Frontal cortex (tissue), 4 donors: ENCODE data around the gene SLC10A3. TPM values are rescaled to one million over a fixed set of nuclear protein-coding genes. Genes with fewer than 3 reads are reported as not detected.

Experiments used
- DNase-seq, 2 donors: peaks; one replicate each; pipeline ENCODE4 v3.0.0; 2012; ENCODE audit warnings: low spot score in 2 of 2
- FAIRE-seq: peaks from 2 replicates; lab custom pipeline; 2012; peaks lifted over from hg19 to GRCh38; lab: Jason Lieb, UNC
- small RNA-seq: library from RNA; depleted of rRNA; stranded (forward); fragments of <200 nt; gene quantifications from one replicate; pipeline ENCODE3, GENCODE V24; 2014
- total RNA-seq: library from RNA; depleted of rRNA; stranded (reverse); fragments of >200 nt; gene quantifications from one replicate; pipeline ENCODE4 v1.2.3, GENCODE V29; 2014
- donor health status: control.
- donor health status: control.
- donor health status: control.

The SLC10A3 gene
- total RNA-seq, 1 donor from 2014 or later, result 2.4 TPM

DNA sequence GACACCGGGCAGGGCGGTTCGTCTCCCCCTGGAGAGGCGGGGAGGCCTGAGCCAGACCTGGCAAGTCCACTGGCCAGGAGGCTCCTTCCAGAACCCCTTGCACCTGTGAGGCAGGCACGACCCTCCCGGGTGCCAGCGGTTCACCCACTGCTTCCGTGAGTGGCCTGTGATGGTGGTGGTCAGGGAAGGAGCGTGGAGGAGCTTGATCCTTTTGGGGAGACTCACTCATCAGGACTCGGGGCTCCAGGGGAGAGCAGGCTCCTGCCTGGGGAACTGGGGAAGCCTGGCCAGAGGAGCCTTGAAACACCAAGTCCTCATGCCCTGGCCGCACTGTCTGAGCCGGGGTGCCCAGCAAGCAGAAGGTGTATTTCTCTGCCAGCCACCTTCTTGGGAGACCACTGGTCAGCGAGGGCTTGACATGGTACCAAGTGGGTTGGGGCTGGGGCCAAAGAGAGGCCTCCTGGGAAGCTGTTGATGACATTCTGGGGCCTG lies 45.6 kb downstream of the SLC10A3 start:
- no peak for DNase-seq
- FAIRE-seq, result no peak

DNA sequence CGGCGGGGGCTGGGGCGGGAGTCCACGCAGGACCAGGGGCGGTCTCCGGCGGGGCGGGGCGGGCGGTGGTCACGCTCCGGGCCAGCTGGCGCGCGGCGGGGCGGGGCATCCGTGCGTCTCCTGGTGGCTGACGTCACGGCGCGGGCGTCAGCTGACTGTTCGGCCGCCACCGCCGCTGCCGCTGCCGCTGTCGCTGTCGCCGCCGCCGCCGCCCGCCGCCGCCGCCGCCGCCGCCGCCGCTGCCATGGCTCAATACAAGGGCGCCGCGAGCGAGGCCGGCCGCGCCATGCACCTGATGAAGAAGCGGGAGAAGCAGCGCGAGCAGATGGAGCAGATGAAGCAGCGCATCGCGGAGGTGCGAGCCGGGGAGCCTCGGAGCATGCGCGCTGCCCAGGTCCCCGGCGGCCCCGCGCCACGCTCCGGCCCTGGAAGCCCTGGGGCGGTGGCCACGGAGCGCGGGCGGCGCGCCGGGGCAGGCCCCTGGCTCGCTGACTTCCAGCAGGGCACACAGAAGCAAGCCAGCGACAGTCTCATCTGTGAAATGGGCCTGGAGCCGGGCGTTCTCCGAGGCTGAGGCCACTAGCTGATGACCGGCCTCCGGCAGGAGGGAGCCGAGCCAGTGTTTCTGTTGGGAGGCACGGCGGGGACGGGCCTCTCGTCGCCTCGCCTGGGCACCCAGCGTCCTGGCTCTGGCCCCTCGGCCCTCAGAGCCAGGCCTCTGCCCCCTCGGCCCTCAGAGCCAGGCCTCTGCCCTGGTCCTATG lies 46.3 kb downstream of the SLC10A3 start, which contains the start of gene FAM50A:
TSS of gene FAM50A (plus strand) at position 150 of the 763 bp plus-strand sequence. CDS start at position 245, 95 bp downstream.
- DNase-seq (peak; percentile 92 to 94), FAIRE-seq (no peak)

DNA sequence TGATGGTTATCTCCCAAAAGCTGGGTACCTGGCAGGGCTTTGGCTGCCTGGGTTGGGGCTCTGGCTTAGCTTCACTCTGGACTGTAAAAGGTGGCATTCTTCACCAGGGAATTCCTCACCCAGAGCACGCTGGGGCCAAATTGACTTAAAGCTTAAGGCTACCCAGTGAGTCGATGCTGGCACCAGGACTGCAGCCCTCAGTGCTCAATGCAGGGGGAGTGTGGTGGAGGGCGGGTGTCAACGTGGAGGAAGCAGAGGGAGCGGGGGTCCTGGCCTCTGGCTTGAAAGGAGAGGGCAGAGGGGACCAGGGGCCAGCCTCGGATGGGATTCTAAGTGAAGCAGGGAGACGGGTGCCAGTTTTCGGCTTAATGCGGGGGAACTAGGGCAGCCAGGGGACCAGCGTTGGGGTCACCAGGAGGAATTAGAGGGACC lies 46.9 kb downstream of the SLC10A3 start:
- DNase-seq (no peak), FAIRE-seq (no peak)

DNA sequence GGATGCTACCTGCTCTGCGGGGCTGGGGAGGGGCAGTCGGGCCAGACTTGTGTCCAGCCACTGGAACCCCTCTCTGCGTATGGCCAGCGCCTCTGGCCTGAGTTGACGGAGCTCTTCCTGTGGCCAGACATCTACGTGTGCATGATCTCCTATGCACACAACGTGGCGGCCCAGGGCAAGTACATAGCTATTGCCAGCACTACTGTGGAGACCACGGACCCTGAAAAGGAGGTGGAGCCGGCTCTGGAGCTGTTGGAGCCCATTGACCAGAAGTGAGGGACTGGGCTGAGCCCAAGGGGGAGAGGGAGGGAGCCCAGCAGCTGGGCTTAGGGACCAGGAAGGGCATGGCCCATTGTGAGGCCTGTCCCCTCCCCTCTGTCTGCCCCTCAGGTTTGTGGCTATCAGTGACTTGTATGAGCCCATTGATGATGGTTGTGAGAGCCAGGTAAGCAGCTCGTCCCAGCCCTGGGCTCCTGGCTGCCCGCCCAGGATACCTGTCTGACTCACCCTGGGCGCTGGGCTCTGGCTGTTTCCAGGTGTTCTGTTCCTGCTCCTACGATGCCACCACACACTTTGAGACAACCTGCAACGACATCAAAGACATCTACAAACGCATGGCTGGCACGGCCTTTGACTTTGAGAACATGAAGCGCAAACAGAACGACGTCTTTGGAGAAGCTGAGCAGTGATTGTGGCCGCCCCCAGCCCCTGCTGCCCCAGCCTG lies 48.3 kb downstream of the SLC10A3 start:
- DNase-seq, result no peak

DNA sequence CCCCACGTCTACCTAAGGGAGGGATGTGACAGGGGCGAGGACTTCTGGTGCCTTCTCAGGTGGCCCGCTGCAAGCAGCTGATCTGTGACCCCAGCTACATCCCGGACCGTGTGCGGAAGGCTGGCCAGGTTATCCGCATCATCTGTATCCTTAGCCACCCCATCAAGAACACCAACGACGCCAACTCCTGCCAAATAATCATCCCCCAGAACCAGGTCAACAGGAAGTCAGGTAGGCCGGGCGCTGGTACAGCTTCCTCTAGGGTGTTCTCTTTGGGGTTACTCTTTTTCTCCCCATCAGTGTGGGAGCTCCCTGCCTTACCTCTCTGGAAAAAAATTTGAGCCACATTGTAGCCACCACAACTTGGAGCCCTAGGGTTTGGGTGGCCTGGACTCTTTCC lies 48.9 kb downstream of the SLC10A3 start:
- FAIRE-seq (no peak), DNase-seq (no peak)

More for the DNA sequence above, 48.3 kb downstream of the SLC10A3 start:
- no peak for FAIRE-seq

DNA sequence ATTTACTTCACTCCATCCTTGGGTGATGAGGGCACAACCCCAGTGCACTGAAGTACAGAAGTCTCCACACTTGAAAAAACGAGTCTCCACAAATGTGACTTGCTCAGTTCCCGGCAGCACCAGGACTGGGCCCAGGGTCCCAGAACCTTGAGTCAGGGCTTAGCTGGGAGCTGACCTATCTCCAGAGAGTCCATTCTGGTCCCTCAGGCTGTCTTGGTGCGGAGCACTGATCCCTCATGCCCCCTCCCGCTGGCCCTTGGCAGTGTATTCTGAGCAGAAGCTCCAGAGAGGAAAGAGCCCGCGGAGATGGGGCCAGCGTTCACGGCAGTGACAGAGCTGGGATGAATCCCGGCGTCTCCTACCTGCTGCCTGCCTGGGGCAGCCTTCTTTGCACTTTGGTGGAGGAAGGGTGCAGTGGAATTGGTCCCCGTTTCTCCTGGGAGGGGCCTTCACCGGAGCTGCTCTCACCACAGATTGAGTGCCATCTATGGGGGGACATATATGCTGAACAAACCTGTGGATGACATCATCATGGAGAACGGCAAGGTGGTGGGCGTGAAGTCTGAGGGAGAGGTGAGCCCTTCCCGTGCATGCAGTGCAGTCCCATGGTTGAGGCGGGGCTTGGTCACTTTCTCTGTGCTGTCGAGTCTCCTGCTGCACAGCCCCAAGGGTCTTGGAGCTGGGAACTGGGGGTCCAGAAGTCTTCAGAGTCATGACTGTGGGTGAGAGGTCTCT lies 49.6 kb downstream of the SLC10A3 start:
- FAIRE-seq (no peak), DNase-seq (no peak)

DNA sequence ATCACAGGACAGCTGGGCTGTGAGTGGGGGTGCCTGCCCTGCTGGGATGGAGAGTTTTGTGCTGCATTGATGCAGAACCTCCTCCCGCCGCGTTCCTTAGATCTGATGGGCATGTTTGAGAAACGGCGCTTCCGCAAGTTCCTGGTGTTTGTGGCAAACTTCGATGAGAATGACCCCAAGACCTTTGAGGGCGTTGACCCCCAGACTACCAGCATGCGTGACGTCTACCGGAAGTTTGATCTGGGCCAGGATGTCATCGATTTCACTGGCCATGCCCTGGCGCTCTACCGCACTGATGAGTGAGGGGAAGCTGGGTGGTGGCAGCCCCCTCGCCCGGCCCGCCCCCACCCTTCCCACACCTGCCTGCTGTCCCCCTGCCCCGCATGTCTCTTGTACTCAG lies 50.6 kb downstream of the SLC10A3 start:
- DNase-seq (no peak), FAIRE-seq (no peak)

DNA sequence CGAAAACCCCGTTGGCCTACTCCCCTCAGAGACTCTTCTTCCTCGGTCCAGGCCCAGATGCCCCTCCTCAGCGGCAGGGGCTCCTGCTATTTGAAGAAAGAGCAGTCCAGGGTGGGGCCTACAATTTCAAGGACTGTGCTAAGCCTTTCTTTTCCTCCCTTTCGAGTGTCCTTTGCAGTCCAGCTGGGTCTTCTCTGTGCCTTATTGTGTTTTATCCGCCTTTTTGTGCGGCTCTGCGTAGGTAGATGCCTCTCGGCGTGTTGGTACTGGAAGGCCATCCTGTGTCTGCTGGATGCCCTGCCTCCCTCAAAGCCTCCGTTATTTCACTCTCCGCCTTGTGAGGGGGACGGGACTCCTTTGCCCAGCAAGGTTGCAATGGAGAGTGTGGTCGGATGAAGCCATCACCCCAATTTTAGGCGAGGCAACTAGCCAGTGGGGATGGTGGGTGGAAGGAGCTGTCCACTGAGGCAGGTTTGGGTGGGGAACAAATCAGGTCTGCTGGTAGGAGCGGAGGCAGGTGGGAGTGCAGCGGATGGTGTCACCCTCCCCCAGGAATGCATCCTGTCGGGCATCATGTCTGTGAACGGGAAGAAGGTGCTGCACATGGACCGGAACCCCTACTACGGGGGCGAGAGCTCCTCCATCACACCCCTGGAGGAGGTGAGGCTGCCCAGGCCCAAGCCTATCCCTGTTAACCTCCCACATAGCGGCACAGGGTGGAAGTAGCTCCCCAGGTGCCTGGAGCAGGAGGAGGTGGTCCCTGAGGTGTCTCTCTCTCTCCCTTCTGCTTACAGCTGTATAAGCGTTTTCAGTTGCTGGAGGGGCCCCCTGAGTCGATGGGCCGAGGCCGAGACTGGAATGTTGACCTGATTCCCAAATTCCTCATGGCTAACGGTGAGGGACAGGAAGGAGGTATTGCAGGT lies 52.2 kb downstream of the SLC10A3 start:
- no peak for DNase-seq
- no peak for FAIRE-seq

Small RNA genes within 50 kb of the gene (small RNA-seq; reads per million reads assigned to genes)
- 0.10 reads per million for gene MIR6858
- gene RN7SL697P, result not detected

Other genes starting within 250 kb of the SLC10A3 start
- gene OPN1MW3, start 233.0 kb downstream of the SLC10A3 start, total RNA-seq, result not detected
- gene TEX28, start 195.5 kb downstream of the SLC10A3 start, total RNA-seq, result not detected
- gene TKTL1, start 194.8 kb downstream of the SLC10A3 start, total RNA-seq, result 1.6 TPM
- 66.9 TPM for gene FLNA, start 116.0 kb downstream of the SLC10A3 start, total RNA-seq
- 13.9 TPM for gene EMD, start 111.3 kb downstream of the SLC10A3 start, total RNA-seq
- gene RPL10, start 92.3 kb downstream of the SLC10A3 start, total RNA-seq, result 2,273 TPM
- gene DNASE1L1, start 81.4 kb downstream of the SLC10A3 start, total RNA-seq, result 4.5 TPM
- gene TAFAZZIN, start 79.1 kb downstream of the SLC10A3 start, total RNA-seq, result 11.0 TPM
- gene ATP6AP1, start 62.0 kb downstream of the SLC10A3 start, total RNA-seq, result 50.1 TPM
- 240 TPM for gene GDI1, start 53.5 kb downstream of the SLC10A3 start, total RNA-seq
- 21.2 TPM for gene FAM50A, start 46.5 kb downstream of the SLC10A3 start, total RNA-seq
- gene PLXNA3, start 32.3 kb downstream of the SLC10A3 start, total RNA-seq, result 14.7 TPM
- gene LAGE3, start 11.3 kb downstream of the SLC10A3 start, total RNA-seq, result 13.5 TPM
- gene UBL4A, start 4.0 kb downstream of the SLC10A3 start, total RNA-seq, result 39.1 TPM
- gene FAM3A, start 25.6 kb upstream of the SLC10A3 start, total RNA-seq, result 9.8 TPM
- 16.3 TPM for gene G6PD, start 56.2 kb upstream of the SLC10A3 start, total RNA-seq
- 4.1 TPM for gene IKBKG, start 57.0 kb upstream of the SLC10A3 start, total RNA-seq
- gene CTAG1A, start 94.5 kb upstream of the SLC10A3 start, total RNA-seq, result not detected
- gene CTAG1B, start 128.7 kb upstream of the SLC10A3 start, total RNA-seq, result not detected
- not detected for gene CTAG2, start 162.9 kb upstream of the SLC10A3 start, total RNA-seq